GM23338 (cell line): ENCODE data around the gene STAB2. TPM values are rescaled to one million over a fixed set of nuclear protein-coding genes. Genes with fewer than 3 reads are reported as not detected.

Source experiments
- ATAC-seq: fragments of 200-7000 bp; cut with Tn5 transposase; 3 replicates; pipeline ENCODE4 v1.9.1; 2020
- DNase-seq: peaks from one replicate; pipeline ENCODE4 v3.0.0-alpha.2; 2015; ENCODE audit warnings: low spot score
- H2AFZ ChIP-seq: fragments of 200-600 bp; sonication (generic); 2 replicates; pipeline ENCODE4 v1.8.0; 2016; ENCODE audit warnings: antibody characterized with exemption, mild to moderate bottlenecking, moderate library complexity
- H3F3A ChIP-seq: fragments of 200-600 bp; sonication (generic); replicated peaks from 2 replicates; pipeline ENCODE4 v1.8.0; 2017; ENCODE audit warnings: antibody characterized with exemption, mixed run types, low read depth
- H3K27ac ChIP-seq: fragments of 200-600 bp; sonication (generic); 2 replicates; pipeline ENCODE4 v1.6.1; 2016; ENCODE audit warnings: low read depth
- H3K27me3 ChIP-seq: fragments of 200-600 bp; sonication (generic); 2 replicates; pipeline ENCODE4 v1.8.0; 2016; ENCODE audit warnings: mild to moderate bottlenecking, mixed run types, moderate library complexity; ENCODE audit not compliant: insufficient read depth
- H3K36me3 ChIP-seq: fragments of 200-600 bp; sonication (generic); 2 replicates; pipeline ENCODE4 v1.8.0; 2016; ENCODE audit warnings: mild to moderate bottlenecking; ENCODE audit not compliant: insufficient read depth
- H3K4me1 ChIP-seq: fragments of 200-600 bp; sonication (generic); 2 replicates; pipeline ENCODE4 v1.8.0; 2016; ENCODE audit warnings: mild to moderate bottlenecking, moderate library complexity; ENCODE audit not compliant: insufficient read depth
- H3K4me2 ChIP-seq: fragments of 200-600 bp; sonication (generic); 2 replicates; pipeline ENCODE4 v1.7.1; 2017; ENCODE audit warnings: mixed run types
- H3K4me3 ChIP-seq: fragments of 200-600 bp; sonication (generic); 2 replicates; pipeline ENCODE4 v1.6.1; 2016; ENCODE audit warnings: mixed run types
- H3K79me2 ChIP-seq: fragments of 200-600 bp; sonication (generic); replicated peaks from 2 replicates; pipeline ENCODE4 v1.8.0; 2017; ENCODE audit warnings: mild to moderate bottlenecking; ENCODE audit not compliant: insufficient read depth
- H3K9me2 ChIP-seq: fragments of 200-600 bp; sonication (generic); 2 replicates; pipeline ENCODE4 v1.8.0; 2017; ENCODE audit not compliant: insufficient read depth
- H4K20me1 ChIP-seq: fragments of 200-600 bp; sonication (generic); replicated peaks from 2 replicates; pipeline ENCODE4 v1.8.0; 2017; ENCODE audit warnings: mild to moderate bottlenecking; ENCODE audit not compliant: insufficient read depth
- H3K27ac Mint-ChIP-seq: 2 replicates; pipeline ENCODE4 v1.8.0; 2020; ENCODE audit warnings: inconsistent platforms, mild to moderate bottlenecking, moderate library complexity, mixed read lengths
- H3K27me3 Mint-ChIP-seq: 3 replicates; pipeline ENCODE4 v1.8.0; 2022; ENCODE audit warnings: low read depth, mild to moderate bottlenecking, moderate library complexity, mixed read lengths, inconsistent platforms; ENCODE audit not compliant: insufficient read depth, poor library complexity
- H3K36me3 Mint-ChIP-seq: 3 replicates; pipeline ENCODE4 v1.8.0; 2021; ENCODE audit warnings: low read depth, mild to moderate bottlenecking, inconsistent platforms, moderate library complexity, mixed read lengths
- H3K4me1 Mint-ChIP-seq: 3 replicates; pipeline ENCODE4 v1.8.0; 2020; ENCODE audit warnings: mild to moderate bottlenecking, inconsistent platforms, mixed read lengths
- H3K4me3 Mint-ChIP-seq: 3 replicates; pipeline ENCODE4 v1.8.0; 2021; ENCODE audit warnings: moderate library complexity, mild to moderate bottlenecking, inconsistent platforms, mixed read lengths
- H3K9me3 Mint-ChIP-seq: 3 replicates; pipeline ENCODE4 v1.8.0; 2020; ENCODE audit warnings: moderate library complexity, mild to moderate bottlenecking, inconsistent platforms, mixed read lengths
- CREB1 ChIP-seq: fragments of 250-450 bp; sonication (Bioruptor Pico); IDR thresholded peaks from 2 replicates; pipeline ENCODE4 v1.5.0; 2020; ENCODE audit warnings: low read depth, mild to moderate bottlenecking, moderate library complexity
- EZH2 ChIP-seq: fragments of 200-600 bp; sonication (generic); IDR thresholded peaks from one replicate; pipeline ENCODE4 v1.8.0; 2017; ENCODE audit warnings: antibody characterized with exemption, mild to moderate bottlenecking, low read depth; ENCODE audit not compliant: unreplicated experiment
- JUNB ChIP-seq: IDR thresholded peaks from one replicate; pipeline ENCODE4 v1.6.1; 2016; ENCODE audit warnings: antibody characterized with exemption; ENCODE audit not compliant: unreplicated experiment
- NANOG ChIP-seq: IDR thresholded peaks from 2 replicates; pipeline ENCODE4 v1.6.1; 2016; ENCODE audit warnings: antibody characterized with exemption, borderline replicate concordance
- STAT1 ChIP-seq: IDR thresholded peaks from one replicate; pipeline ENCODE4 v1.6.1; 2016; ENCODE audit warnings: antibody characterized with exemption; ENCODE audit not compliant: unreplicated experiment
- ZNF114 ChIP-seq: fragments of 250-450 bp; sonication (Bioruptor Pico); IDR thresholded peaks from 2 replicates; pipeline ENCODE4 v1.5.0; 2020; ENCODE audit warnings: mild to moderate bottlenecking, moderate library complexity
- ZNF331 ChIP-seq: fragments of 250-450 bp; sonication (Bioruptor Pico); IDR thresholded peaks from 2 replicates; pipeline ENCODE4 v1.5.0; 2020; ENCODE audit warnings: low read depth, mild to moderate bottlenecking, moderate library complexity
- polyA plus RNA-seq: library from polyadenylated mRNA; unstranded; fragments of >200 nt; fragmentation: Nextera tagmentation; extraction: Ambion mirVana; gene quantifications from 2 replicates; pipeline ENCODE4 v1.2.1, GENCODE V29; 2016
- total RNA-seq: library from RNA; depleted of rRNA; stranded (reverse); fragments of >200 nt; shearing (Covaris generic); gene quantifications from 2 replicates; pipeline ENCODE4 v1.2.3, GENCODE V29; 2014
- TF ChIP-seq, protein P1 (sequence below), 2 experiments: fragments of 200-600 bp in 1 of 2; sonication (generic) in 1 of 2; conservative IDR thresholded peaks; 2 replicates each; pipeline versions ENCODE4 v1.5.1 to v1.6.1; 2016 to 2017; ENCODE audit warnings: antibody characterized with exemption in 2 of 2, low read depth in 2 of 2, mild to moderate bottlenecking in 2 of 2, moderate library complexity in 1 of 2
- TF ChIP-seq, protein P2 (sequence below): fragments of 250-450 bp; sonication (Bioruptor Pico); IDR thresholded peaks from 2 replicates; pipeline ENCODE4 v1.5.0; 2020; ENCODE audit warnings: mild to moderate bottlenecking, moderate library complexity
- TF ChIP-seq, protein P3 (sequence below): IDR thresholded peaks from one replicate; pipeline ENCODE4 v1.6.1; 2018; ENCODE audit warnings: antibody characterized with exemption; ENCODE audit not compliant: unreplicated experiment

Gene STAB2
- total and polyA plus RNA-seq, 2 experiments from 2014 or later, result 0.14 TPM; not detected in 1

DNA sequence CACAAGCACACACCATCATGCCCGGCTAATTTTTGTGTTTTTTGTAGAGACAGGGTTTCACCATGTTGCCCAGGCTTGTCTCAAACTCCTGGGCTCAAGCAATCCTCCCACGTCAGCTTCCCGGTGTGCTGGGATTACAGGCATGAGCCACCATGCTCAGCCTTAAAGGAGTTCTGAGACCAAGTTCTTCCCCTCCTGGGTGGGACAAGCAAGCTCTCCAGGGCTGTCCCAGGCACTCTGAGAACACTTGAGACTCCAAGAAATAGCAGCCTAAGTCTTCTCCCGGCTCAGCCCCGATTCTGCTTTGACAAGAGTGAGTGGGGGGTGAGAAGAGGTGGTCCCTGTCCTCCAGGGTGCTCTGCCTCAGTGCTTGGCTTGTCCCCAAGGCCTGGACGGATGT lies 86.4 kb downstream of the STAB2 start:
- no peak overlapping the region for H3K4me3 ChIP-seq
- Mint-ChIP-seq H3K27me3 (peaks cover 4% of the 10 kb centered on the region), H3K4me1 (peaks cover 26% of the 10 kb centered on the region), H3K4me3 (no peak overlapping the region), H3K36me3 (no peaks in the 10 kb centered on the region), H3K9me3 (no peaks in the 10 kb centered on the region), H3K27ac (no peak overlapping the region)
- H4K20me1 ChIP-seq, result no peaks in the 10 kb centered on the region
- H3K4me2 ChIP-seq, result no peak overlapping the region
- no peaks in the 10 kb centered on the region for H3K79me2 ChIP-seq
- ATAC-seq (no peak), DNase-seq (no peak)
- 0 out of 2 replicates have a peak overlapping the region, but pooled peaks have one; percentile 32 for H2AFZ ChIP-seq
- H3K9me2 ChIP-seq, result peaks cover 4% of the 10 kb centered on the region; the same call in 1 of the 2 replicates
- H3K36me3 ChIP-seq, result no peaks in the 10 kb centered on the region
- TF ChIP-seq, protein P1, sequence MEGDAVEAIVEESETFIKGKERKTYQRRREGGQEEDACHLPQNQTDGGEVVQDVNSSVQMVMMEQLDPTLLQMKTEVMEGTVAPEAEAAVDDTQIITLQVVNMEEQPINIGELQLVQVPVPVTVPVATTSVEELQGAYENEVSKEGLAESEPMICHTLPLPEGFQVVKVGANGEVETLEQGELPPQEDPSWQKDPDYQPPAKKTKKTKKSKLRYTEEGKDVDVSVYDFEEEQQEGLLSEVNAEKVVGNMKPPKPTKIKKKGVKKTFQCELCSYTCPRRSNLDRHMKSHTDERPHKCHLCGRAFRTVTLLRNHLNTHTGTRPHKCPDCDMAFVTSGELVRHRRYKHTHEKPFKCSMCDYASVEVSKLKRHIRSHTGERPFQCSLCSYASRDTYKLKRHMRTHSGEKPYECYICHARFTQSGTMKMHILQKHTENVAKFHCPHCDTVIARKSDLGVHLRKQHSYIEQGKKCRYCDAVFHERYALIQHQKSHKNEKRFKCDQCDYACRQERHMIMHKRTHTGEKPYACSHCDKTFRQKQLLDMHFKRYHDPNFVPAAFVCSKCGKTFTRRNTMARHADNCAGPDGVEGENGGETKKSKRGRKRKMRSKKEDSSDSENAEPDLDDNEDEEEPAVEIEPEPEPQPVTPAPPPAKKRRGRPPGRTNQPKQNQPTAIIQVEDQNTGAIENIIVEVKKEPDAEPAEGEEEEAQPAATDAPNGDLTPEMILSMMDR (conservative IDR thresholded peaks at IDR 0.05; ENCODE audit: low read depth in 2 of 2), result no peak
- no peak for TF ChIP-seq STAT1
- no peaks in the 10 kb centered on the region for H3K27me3 ChIP-seq
- H3K4me1 ChIP-seq, result peaks cover 7% of the 10 kb centered on the region; the same call in 1 of the 2 replicates
- no peaks in the 10 kb centered on the region for H3F3A ChIP-seq
- H3K27ac ChIP-seq, result no peak overlapping the region

DNA sequence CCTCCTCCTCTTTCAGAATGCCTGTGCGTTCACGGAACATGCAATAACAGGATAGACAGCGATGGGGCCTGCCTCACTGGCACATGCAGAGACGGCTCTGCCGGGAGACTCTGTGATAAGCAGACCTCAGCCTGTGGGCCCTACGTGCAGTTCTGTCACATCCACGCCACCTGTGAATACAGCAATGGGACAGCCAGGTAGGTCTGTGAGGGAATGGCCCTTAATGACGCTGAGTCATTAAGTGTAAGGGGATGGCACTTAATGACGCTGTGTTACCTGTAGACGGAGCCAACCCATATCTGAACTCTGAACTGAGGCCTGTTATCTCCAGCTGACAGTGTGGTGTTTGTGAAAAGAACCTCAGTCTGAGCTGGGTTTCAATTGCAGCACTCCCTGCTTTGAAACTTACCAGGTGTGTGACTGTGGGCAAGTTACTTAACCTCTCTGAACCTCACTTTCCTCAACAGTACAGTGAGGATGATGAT lies 86.9 kb downstream of the STAB2 start:
- 0 out of 2 replicates have a peak overlapping the region, but pooled peaks have one; percentile 32 for H2AFZ ChIP-seq
- H3K27me3 ChIP-seq, result no peaks in the 10 kb centered on the region
- peaks cover 3% of the 10 kb centered on the region for H3K27me3 Mint-ChIP-seq
- H3K36me3 ChIP-seq, result no peaks in the 10 kb centered on the region
- H3K4me3 ChIP-seq, result no peak overlapping the region
- peaks cover 25% of the 10 kb centered on the region for H3K4me1 Mint-ChIP-seq
- no peak overlapping the region for H3K27ac ChIP-seq
- H3K27ac Mint-ChIP-seq, result no peak overlapping the region
- no peaks in the 10 kb centered on the region for H3K9me3 Mint-ChIP-seq
- no peak for DNase-seq
- peaks cover 4% of the 10 kb centered on the region; the same call in 1 of the 2 replicates for H3K9me2 ChIP-seq
- H3K36me3 Mint-ChIP-seq, result no peaks in the 10 kb centered on the region
- peaks cover 7% of the 10 kb centered on the region; the same call in 1 of the 2 replicates for H3K4me1 ChIP-seq
- H3K79me2 ChIP-seq, result no peaks in the 10 kb centered on the region
- H4K20me1 ChIP-seq, result no peaks in the 10 kb centered on the region
- H3K4me3 Mint-ChIP-seq, result no peak overlapping the region
- ATAC-seq, result no peak
- no peak overlapping the region for H3K4me2 ChIP-seq
- H3F3A ChIP-seq, result no peaks in the 10 kb centered on the region
- TF ChIP-seq EZH2 (no peak), ZNF114 (CRISPR knock-in tag) (no peak), CREB1 (CRISPR knock-in tag) (no peak), STAT1 (no peak), ZNF331 (CRISPR knock-in tag) (no peak), NANOG (no peak), JUNB (no peak)
- TF ChIP-seq, protein P2, sequence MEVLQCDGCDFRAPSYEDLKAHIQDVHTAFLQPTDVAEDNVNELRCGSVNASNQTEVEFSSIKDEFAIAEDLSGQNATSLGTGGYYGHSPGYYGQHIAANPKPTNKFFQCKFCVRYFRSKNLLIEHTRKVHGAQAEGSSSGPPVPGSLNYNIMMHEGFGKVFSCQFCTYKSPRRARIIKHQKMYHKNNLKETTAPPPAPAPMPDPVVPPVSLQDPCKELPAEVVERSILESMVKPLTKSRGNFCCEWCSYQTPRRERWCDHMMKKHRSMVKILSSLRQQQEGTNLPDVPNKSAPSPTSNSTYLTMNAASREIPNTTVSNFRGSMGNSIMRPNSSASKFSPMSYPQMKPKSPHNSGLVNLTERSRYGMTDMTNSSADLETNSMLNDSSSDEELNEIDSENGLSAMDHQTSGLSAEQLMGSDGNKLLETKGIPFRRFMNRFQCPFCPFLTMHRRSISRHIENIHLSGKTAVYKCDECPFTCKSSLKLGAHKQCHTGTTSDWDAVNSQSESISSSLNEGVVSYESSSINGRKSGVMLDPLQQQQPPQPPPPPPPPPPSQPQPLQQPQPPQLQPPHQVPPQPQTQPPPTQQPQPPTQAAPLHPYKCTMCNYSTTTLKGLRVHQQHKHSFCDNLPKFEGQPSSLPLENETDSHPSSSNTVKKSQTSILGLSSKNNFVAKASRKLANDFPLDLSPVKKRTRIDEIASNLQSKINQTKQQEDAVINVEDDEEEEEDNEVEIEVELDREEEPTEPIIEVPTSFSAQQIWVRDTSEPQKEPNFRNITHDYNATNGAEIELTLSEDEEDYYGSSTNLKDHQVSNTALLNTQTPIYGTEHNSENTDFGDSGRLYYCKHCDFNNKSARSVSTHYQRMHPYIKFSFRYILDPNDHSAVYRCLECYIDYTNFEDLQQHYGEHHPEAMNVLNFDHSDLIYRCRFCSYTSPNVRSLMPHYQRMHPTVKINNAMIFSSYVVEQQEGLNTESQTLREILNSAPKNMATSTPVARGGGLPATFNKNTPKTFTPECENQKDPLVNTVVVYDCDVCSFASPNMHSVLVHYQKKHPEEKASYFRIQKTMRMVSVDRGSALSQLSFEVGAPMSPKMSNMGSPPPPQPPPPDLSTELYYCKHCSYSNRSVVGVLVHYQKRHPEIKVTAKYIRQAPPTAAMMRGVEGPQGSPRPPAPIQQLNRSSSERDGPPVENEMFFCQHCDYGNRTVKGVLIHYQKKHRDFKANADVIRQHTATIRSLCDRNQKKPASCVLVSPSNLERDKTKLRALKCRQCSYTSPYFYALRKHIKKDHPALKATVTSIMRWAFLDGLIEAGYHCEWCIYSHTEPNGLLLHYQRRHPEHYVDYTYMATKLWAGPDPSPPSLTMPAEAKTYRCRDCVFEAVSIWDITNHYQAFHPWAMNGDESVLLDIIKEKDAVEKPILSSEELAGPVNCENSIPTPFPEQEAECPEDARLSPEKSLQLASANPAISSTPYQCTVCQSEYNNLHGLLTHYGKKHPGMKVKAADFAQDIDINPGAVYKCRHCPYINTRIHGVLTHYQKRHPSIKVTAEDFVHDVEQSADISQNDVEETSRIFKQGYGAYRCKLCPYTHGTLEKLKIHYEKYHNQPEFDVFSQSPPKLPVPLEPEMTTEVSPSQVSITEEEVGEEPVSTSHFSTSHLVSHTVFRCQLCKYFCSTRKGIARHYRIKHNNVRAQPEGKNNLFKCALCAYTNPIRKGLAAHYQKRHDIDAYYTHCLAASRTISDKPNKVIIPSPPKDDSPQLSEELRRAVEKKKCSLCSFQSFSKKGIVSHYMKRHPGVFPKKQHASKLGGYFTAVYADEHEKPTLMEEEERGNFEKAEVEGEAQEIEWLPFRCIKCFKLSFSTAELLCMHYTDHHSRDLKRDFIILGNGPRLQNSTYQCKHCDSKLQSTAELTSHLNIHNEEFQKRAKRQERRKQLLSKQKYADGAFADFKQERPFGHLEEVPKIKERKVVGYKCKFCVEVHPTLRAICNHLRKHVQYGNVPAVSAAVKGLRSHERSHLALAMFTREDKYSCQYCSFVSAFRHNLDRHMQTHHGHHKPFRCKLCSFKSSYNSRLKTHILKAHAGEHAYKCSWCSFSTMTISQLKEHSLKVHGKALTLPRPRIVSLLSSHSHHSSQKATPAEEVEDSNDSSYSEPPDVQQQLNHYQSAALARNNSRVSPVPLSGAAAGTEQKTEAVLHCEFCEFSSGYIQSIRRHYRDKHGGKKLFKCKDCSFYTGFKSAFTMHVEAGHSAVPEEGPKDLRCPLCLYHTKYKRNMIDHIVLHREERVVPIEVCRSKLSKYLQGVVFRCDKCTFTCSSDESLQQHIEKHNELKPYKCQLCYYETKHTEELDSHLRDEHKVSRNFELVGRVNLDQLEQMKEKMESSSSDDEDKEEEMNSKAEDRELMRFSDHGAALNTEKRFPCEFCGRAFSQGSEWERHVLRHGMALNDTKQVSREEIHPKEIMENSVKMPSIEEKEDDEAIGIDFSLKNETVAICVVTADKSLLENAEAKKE (CRISPR knock-in tag), result no peak
- TF ChIP-seq, protein P3, sequence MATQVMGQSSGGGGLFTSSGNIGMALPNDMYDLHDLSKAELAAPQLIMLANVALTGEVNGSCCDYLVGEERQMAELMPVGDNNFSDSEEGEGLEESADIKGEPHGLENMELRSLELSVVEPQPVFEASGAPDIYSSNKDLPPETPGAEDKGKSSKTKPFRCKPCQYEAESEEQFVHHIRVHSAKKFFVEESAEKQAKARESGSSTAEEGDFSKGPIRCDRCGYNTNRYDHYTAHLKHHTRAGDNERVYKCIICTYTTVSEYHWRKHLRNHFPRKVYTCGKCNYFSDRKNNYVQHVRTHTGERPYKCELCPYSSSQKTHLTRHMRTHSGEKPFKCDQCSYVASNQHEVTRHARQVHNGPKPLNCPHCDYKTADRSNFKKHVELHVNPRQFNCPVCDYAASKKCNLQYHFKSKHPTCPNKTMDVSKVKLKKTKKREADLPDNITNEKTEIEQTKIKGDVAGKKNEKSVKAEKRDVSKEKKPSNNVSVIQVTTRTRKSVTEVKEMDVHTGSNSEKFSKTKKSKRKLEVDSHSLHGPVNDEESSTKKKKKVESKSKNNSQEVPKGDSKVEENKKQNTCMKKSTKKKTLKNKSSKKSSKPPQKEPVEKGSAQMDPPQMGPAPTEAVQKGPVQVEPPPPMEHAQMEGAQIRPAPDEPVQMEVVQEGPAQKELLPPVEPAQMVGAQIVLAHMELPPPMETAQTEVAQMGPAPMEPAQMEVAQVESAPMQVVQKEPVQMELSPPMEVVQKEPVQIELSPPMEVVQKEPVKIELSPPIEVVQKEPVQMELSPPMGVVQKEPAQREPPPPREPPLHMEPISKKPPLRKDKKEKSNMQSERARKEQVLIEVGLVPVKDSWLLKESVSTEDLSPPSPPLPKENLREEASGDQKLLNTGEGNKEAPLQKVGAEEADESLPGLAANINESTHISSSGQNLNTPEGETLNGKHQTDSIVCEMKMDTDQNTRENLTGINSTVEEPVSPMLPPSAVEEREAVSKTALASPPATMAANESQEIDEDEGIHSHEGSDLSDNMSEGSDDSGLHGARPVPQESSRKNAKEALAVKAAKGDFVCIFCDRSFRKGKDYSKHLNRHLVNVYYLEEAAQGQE, result no peak
